HepG2 (cell line): Measurements from ENCODE around the gene EXOSC9. TPM values are rescaled to one million over a fixed set of nuclear protein-coding genes. Genes with fewer than 3 reads are reported as not detected.
A peak's percentile ranks its signal among the peaks of the same experiment; 100 is the strongest.

Source experiments
- BHLHE40 ChIP-seq: IDR thresholded peaks from 2 replicates; pipeline ENCODE4 v1.6.1; 2011; ENCODE audit warnings: low read length, improper control_type of control experiment
- FOXA3 ChIP-seq: IDR thresholded peaks from 2 replicates; pipeline ENCODE4 v1.6.1; 2016; ENCODE audit warnings: missing genetic modification reagents, missing compliant biosample characterization
- GATAD1 ChIP-seq: IDR thresholded peaks from 2 replicates; pipeline ENCODE4 v1.6.1; 2016; ENCODE audit warnings: missing genetic modification reagents, missing compliant biosample characterization
- GPBP1L1 ChIP-seq: sonication (generic); formaldehyde crosslinking; IDR thresholded peaks from 2 replicates; pipeline ENCODE4 v1.5.0; 2020; ENCODE audit warnings: mild to moderate bottlenecking, missing genetic modification reagents
- GRHL1 ChIP-seq: sonication (generic); formaldehyde crosslinking; conservative IDR thresholded peaks from 2 replicates; pipeline ENCODE4 v1.8.0; 2022; ENCODE audit warnings: missing genetic modification reagents
- HNF4A ChIP-seq: sonication (generic); formaldehyde crosslinking; IDR thresholded peaks from 2 replicates; pipeline ENCODE4 v1.4.0; 2020; ENCODE audit warnings: missing genetic modification reagents
- RAD51 ChIP-seq: fragments of 450-650 bp; IDR thresholded peaks from 2 replicates; pipeline ENCODE4 v1.6.1; 2016; ENCODE audit warnings: borderline replicate concordance
- SNRNP70 ChIP-seq: fragments of 200-400 bp; formaldehyde crosslinking; IDR thresholded peaks from 2 replicates; pipeline ENCODE4 v1.6.1; 2017; ENCODE audit warnings: mild to moderate bottlenecking, low read depth, low read length, moderate library complexity
- SP140L ChIP-seq: sonication (generic); formaldehyde crosslinking; IDR thresholded peaks from 2 replicates; pipeline ENCODE4 v1.4.0; 2020; ENCODE audit warnings: missing genetic modification reagents, borderline replicate concordance
- WIZ ChIP-seq: sonication (generic); formaldehyde crosslinking; IDR thresholded peaks from 2 replicates; pipeline ENCODE4 v1.5.1; 2020; ENCODE audit warnings: mild to moderate bottlenecking, missing genetic modification reagents
- ZNF407 ChIP-seq: sonication (generic); formaldehyde crosslinking; IDR thresholded peaks from one replicate; pipeline ENCODE4 v1.5.1; 2020; ENCODE audit warnings: mild to moderate bottlenecking, missing genetic modification reagents; ENCODE audit errors: not compliant biosample characterization
- ZNF607 ChIP-seq: sonication (generic); formaldehyde crosslinking; IDR thresholded peaks from 2 replicates; pipeline ENCODE4 v1.5.1; 2020; ENCODE audit warnings: missing genetic modification reagents, mild to moderate bottlenecking, borderline replicate concordance
- ZNF687 ChIP-seq: sonication (generic); formaldehyde crosslinking; IDR thresholded peaks from 2 replicates; pipeline ENCODE4 v1.5.1; 2020; ENCODE audit warnings: mild to moderate bottlenecking, missing genetic modification reagents, moderate library complexity
- polyA plus RNA-seq, 8 experiments: library from polyadenylated mRNA; depleted of rRNA in 3 of 8; stranded (reverse) in 7 of 8; unstranded in 1 of 8; fragments of >200 nt; fragmentation: Illumina TruSeq in 4 of 8; extraction: Trizol in 4 of 8; gene quantifications; 2 replicates each; pipeline versions ENCODE4 v1.2.1 to v1.2.3, GENCODE V29; 2011 to 2016; ENCODE audit warnings: low read depth in 4 of 8, missing spikeins in 1 of 8, mixed read lengths in 1 of 8; ENCODE audit not compliant: insufficient read depth in 1 of 8
- total RNA-seq, 5 experiments: library from RNA; depleted of rRNA; stranded (reverse); fragments of >200 nt; fragmentation: Illumina TruSeq; extraction: Trizol; gene quantifications; 2 replicates each; pipeline ENCODE4 v1.2.3, GENCODE V29; 2016; ENCODE audit warnings: low read depth in 1 of 5

EXOSC9 gene
- total and polyA plus RNA-seq, 2 of the 13 experiments (the other 11 are each of a cell fraction or from before 2014, with no cell fraction given) = 26.0 to 48.0 TPM

GRCh38 chr4:121794505-121795188 is 6.5 kb upstream of the EXOSC9 start (continued):
- TF ChIP-seq ZNF687 (CRISPR knock-in tag) (no peak), ZNF407 (CRISPR knock-in tag) (no peak), GATAD1 (0 out of 2 replicates have a peak, but pooled peaks have one; percentile 18), GRHL1 (CRISPR knock-in tag) (no peak), FOXA3 (no peak), HNF4A (CRISPR knock-in tag) (peak; percentile 54), SP140L (CRISPR knock-in tag) (no peak), GPBP1L1 (no peak), WIZ (CRISPR knock-in tag) (no peak), BHLHE40 (no peak), SNRNP70 (no peak), ZNF607 (no peak), RAD51 (no peak)
